Measurements from ENCODE around the gene OVOL3. TPM values are rescaled to one million over a fixed set of nuclear protein-coding genes. Genes with fewer than 3 reads are reported as not detected.

Gene OVOL3
- total RNA-seq, 5 donors from 2014 or later (not counting 1 experiment from before 2014, with no cell fraction given), result not detected

GRCh38 chr19:36106441-36106840, 4.5 kb upstream of the OVOL3 start:
- DNase-seq, result no peak
- no peaks in the 10 kb centered on the region for H3K4me1 Mint-ChIP-seq
- H3K36me3 ChIP-seq (ENCODE audit: control insufficient read depth in 2 of 2, extremely low read depth in 1 of 2, insufficient read depth in 1 of 2, low read length in 1 of 2), result peaks cover 8 to 12% of the 10 kb centered on the region in 2 donors
- no peaks in the 10 kb centered on the region for H3K4me1 ChIP-seq (ENCODE audit: control insufficient read depth in 1 of 2, extremely low read depth in 1 of 2, insufficient read depth in 2 of 2, low read length in 2 of 2)
- ATAC-seq (replicated peaks in 1 of 4), result no peak
- H3K27ac Mint-ChIP-seq, result no peak overlapping the region
- H3K27me3 Mint-ChIP-seq, result no peaks in the 10 kb centered on the region
- H3K9me3 Mint-ChIP-seq, result no peaks in the 10 kb centered on the region
- no peaks in the 10 kb centered on the region for H3K27me3 ChIP-seq (replicated peaks in 1 of 2; ENCODE audit: control insufficient read depth in 2 of 2, extremely low read depth in 1 of 2, insufficient read depth in 2 of 2, low read length in 1 of 2)
- peaks cover 4% of the 10 kb centered on the region for H3K36me3 Mint-ChIP-seq
- H3K9me3 ChIP-seq, result no peaks in the 10 kb centered on the region
- CTCF ChIA-PET, result no interaction called here
- POLR2A ChIA-PET, result no interaction called here
- 98% methylated on average over 6 of the region's 6 CpGs for WGBS (ENCODE audit: insufficient coverage)
- H3K4me3 ChIP-seq (ENCODE audit: control insufficient read depth in 1 of 2, extremely low read depth in 1 of 2, low read length in 1 of 2), result no peak overlapping the region
- no peak overlapping the region for H3K4me3 Mint-ChIP-seq
- H3K27ac ChIP-seq (ENCODE audit: low read length), result no peak overlapping the region

DNA sequence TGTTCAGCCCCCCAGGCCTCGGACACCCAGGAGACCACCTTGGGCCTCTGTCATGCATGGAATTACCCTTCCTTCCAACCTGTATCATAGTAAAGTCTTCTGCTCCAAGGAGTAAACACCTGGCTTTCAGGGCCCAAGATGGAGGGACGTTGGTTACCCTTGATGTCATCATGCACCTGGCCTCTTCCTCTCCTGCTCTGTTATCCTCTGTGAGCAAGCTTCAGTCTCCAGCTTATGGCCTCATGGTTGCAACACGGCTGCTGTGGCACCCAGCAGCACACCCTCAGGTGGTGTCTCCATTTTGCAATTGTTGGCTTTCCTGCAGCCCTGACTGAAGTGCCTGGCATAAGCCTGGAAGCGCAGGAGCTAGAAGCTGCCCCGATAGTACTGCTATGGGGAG, 4.0 kb upstream of the OVOL3 start:
- POLR2A ChIA-PET, result no interaction called here
- no peak for ATAC-seq (replicated peaks in 1 of 4)
- Histone ChIP-seq H3K9me3 (no peaks in the 10 kb centered on the region), H3K4me3 (ENCODE audit: control insufficient read depth in 1 of 2, extremely low read depth in 1 of 2, low read length in 1 of 2) (no peak overlapping the region), H3K4me1 (ENCODE audit: control insufficient read depth in 1 of 2, extremely low read depth in 1 of 2, insufficient read depth in 2 of 2, low read length in 2 of 2) (no peaks in the 10 kb centered on the region), H3K27me3 (replicated peaks in 1 of 2; ENCODE audit: control insufficient read depth in 2 of 2, extremely low read depth in 1 of 2, insufficient read depth in 2 of 2, low read length in 1 of 2) (no peaks in the 10 kb centered on the region), H3K27ac (ENCODE audit: low read length) (no peak overlapping the region), H3K36me3 (ENCODE audit: control insufficient read depth in 2 of 2, extremely low read depth in 1 of 2, insufficient read depth in 1 of 2, low read length in 1 of 2) (peaks cover 10 to 12% of the 10 kb centered on the region in 2 donors)
- Mint-ChIP-seq H3K9me3 (no peaks in the 10 kb centered on the region), H3K27me3 (no peaks in the 10 kb centered on the region), H3K4me3 (no peak overlapping the region), H3K4me1 (no peaks in the 10 kb centered on the region), H3K27ac (no peak overlapping the region), H3K36me3 (peaks cover 7% of the 10 kb centered on the region)
- WGBS (ENCODE audit: insufficient coverage), result 86% methylated on average over 5 of the region's 5 CpGs
- CTCF ChIA-PET, result no interaction called here
- no peak for DNase-seq

DNA sequence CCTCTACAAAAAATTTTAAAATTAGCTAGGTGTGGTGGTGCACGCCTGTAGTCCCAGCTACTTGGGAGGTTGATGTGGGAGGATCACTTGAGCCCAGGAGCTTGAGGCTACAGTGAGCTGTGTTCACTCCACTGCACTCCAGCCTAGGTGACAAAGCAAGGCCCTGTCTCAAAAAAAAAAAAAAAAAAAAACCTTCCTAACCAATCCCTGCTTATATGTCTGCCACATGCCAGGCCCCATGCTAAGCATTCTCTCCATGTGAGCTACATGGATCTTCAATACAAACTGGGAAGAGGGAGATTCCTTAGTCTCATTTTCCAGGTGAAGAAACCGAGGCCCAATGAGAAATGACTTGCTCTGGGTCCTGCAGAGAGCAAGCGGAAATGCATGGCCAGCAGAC, 2.3 kb upstream of the OVOL3 start:
- Histone ChIP-seq H3K27me3 (replicated peaks in 1 of 2; ENCODE audit: control insufficient read depth in 2 of 2, extremely low read depth in 1 of 2, insufficient read depth in 2 of 2, low read length in 1 of 2) (no peaks in the 10 kb centered on the region), H3K9me3 (no peaks in the 10 kb centered on the region), H3K4me1 (ENCODE audit: control insufficient read depth in 1 of 2, extremely low read depth in 1 of 2, insufficient read depth in 2 of 2, low read length in 2 of 2) (peaks cover 0 to 11% of the 10 kb centered on the region in 2 experiments), H3K36me3 (ENCODE audit: control insufficient read depth in 2 of 2, extremely low read depth in 1 of 2, insufficient read depth in 1 of 2, low read length in 1 of 2) (peaks cover 4 to 22% of the 10 kb centered on the region in 2 donors), H3K27ac (ENCODE audit: low read length) (no peak overlapping the region), H3K4me3 (ENCODE audit: control insufficient read depth in 1 of 2, extremely low read depth in 1 of 2, low read length in 1 of 2) (no peak overlapping the region)
- H3K4me3 Mint-ChIP-seq, result no peak overlapping the region
- CTCF ChIA-PET, result no interaction called here
- H3K4me1 Mint-ChIP-seq, result peaks cover 9 to 12% (median 10%) of the 10 kb centered on the region in 3 donors
- WGBS (ENCODE audit: insufficient coverage), result 92% methylated on average over 2 of the region's 3 CpGs
- no peak overlapping the region for H3K27ac Mint-ChIP-seq
- peaks cover 17% of the 10 kb centered on the region for H3K36me3 Mint-ChIP-seq
- no peaks in the 10 kb centered on the region for H3K27me3 Mint-ChIP-seq
- ATAC-seq (replicated peaks in 1 of 4) (no peak), DNase-seq (no peak)
- no peaks in the 10 kb centered on the region for H3K9me3 Mint-ChIP-seq
- POLR2A ChIA-PET, result no interaction called here

DNA sequence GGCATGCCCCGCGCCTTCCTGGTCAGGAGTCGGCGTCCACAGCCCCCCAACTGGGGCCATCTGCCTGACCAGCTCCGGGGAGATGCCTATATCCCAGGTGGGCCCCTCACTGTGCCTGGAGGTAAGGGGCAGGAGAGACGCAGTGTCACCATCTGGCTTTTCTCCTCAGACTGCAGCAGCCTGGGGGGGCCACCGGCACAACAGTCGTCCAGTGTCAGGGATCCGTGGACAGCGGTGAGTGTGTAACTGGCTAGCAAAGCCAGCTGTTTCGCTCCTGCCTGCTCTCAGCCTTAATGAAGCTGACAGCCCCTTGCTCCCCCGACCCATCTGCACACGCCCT, 227 bp downstream of the OVOL3 start:
- Mint-ChIP-seq H3K36me3 (peaks cover 17% of the 10 kb centered on the region), H3K27ac (no peak overlapping the region), H3K4me1 (peaks cover 27 to 31% (median 30%) of the 10 kb centered on the region in 3 donors), H3K9me3 (no peaks in the 10 kb centered on the region), H3K4me3 (no peak overlapping the region), H3K27me3 (no peaks in the 10 kb centered on the region)
- CTCF ChIA-PET, result interaction anchor here in 1 of 2 donors (0.6 kb wide), 2 partner anchors 18 to 30 kb away, joined by 3 to 9 read pairs; no protein-coding TSS in a partner anchor
- H3K9me3 ChIP-seq, result no peaks in the 10 kb centered on the region
- H3K27me3 ChIP-seq (replicated peaks in 1 of 2; ENCODE audit: control insufficient read depth in 2 of 2, extremely low read depth in 1 of 2, insufficient read depth in 2 of 2, low read length in 1 of 2), result no peaks in the 10 kb centered on the region
- H3K4me3 ChIP-seq (ENCODE audit: control insufficient read depth in 1 of 2, extremely low read depth in 1 of 2, low read length in 1 of 2), result no peak overlapping the region
- no peak for DNase-seq
- WGBS (ENCODE audit: insufficient coverage), result over 99% methylated on average over 11 of the region's 13 CpGs
- no peak overlapping the region for H3K27ac ChIP-seq (ENCODE audit: low read length)
- POLR2A ChIA-PET, result no interaction called here
- peaks cover 4 to 22% of the 10 kb centered on the region in 2 donors for H3K36me3 ChIP-seq (ENCODE audit: control insufficient read depth in 2 of 2, extremely low read depth in 1 of 2, insufficient read depth in 1 of 2, low read length in 1 of 2)
- ATAC-seq (replicated peaks in 1 of 4), result no peak
- peaks cover 5 to 30% of the 10 kb centered on the region in 2 experiments for H3K4me1 ChIP-seq (ENCODE audit: control insufficient read depth in 1 of 2, extremely low read depth in 1 of 2, insufficient read depth in 2 of 2, low read length in 2 of 2)

GRCh38 chr19:36112678-36113077, 1.7 kb downstream of the OVOL3 start:
- Mint-ChIP-seq H3K27me3 (no peaks in the 10 kb centered on the region), H3K4me3 (peak overlapping the region; percentile 87 to 94 (median 90)), H3K4me1 (peaks cover 39 to 43% (median 41%) of the 10 kb centered on the region in 3 donors), H3K36me3 (peaks cover 22% of the 10 kb centered on the region), H3K9me3 (no peaks in the 10 kb centered on the region), H3K27ac (peak overlapping the region in 1 of 2 donors; percentile 58)
- Histone ChIP-seq H3K27ac (ENCODE audit: low read length) (no peak overlapping the region), H3K9me3 (no peaks in the 10 kb centered on the region), H3K27me3 (replicated peaks in 1 of 2; ENCODE audit: control insufficient read depth in 2 of 2, extremely low read depth in 1 of 2, insufficient read depth in 2 of 2, low read length in 1 of 2) (no peaks in the 10 kb centered on the region), H3K36me3 (ENCODE audit: control insufficient read depth in 2 of 2, extremely low read depth in 1 of 2, insufficient read depth in 1 of 2, low read length in 1 of 2) (peaks cover 4 to 22% of the 10 kb centered on the region in 2 donors), H3K4me1 (ENCODE audit: control insufficient read depth in 1 of 2, extremely low read depth in 1 of 2, insufficient read depth in 2 of 2, low read length in 2 of 2) (peaks cover 5 to 38% of the 10 kb centered on the region in 2 experiments), H3K4me3 (ENCODE audit: control insufficient read depth in 1 of 2, extremely low read depth in 1 of 2, low read length in 1 of 2) (no peak overlapping the region)
- WGBS (ENCODE audit: insufficient coverage), result 96% methylated on average over 10 of the region's 10 CpGs
- ATAC-seq (replicated peaks in 1 of 4) (no peak), DNase-seq (no peak)
- POLR2A ChIA-PET, result no interaction called here
- CTCF ChIA-PET, result no interaction called here

GRCh38 chr19:36113425-36113824, 2.5 kb downstream of the OVOL3 start:
- peaks cover 5 to 38% of the 10 kb centered on the region in 2 experiments for H3K4me1 ChIP-seq (ENCODE audit: control insufficient read depth in 1 of 2, extremely low read depth in 1 of 2, insufficient read depth in 2 of 2, low read length in 2 of 2)
- no peak overlapping the region for H3K4me3 ChIP-seq (ENCODE audit: control insufficient read depth in 1 of 2, extremely low read depth in 1 of 2, low read length in 1 of 2)
- H3K9me3 ChIP-seq, result no peaks in the 10 kb centered on the region
- 95% methylated on average over 34 of the region's 34 CpGs for WGBS (ENCODE audit: insufficient coverage)
- peaks cover 4 to 27% of the 10 kb centered on the region in 2 donors for H3K36me3 ChIP-seq (ENCODE audit: control insufficient read depth in 2 of 2, extremely low read depth in 1 of 2, insufficient read depth in 1 of 2, low read length in 1 of 2)
- H3K4me3 Mint-ChIP-seq, result peak overlapping the region; percentile 87 to 94 (median 90)
- peaks cover 43 to 45% (median 43%) of the 10 kb centered on the region in 3 donors for H3K4me1 Mint-ChIP-seq
- ChIA-PET CTCF (no interaction called here), POLR2A (interaction anchor here in 1 of 2 donors (0.6 kb wide), 1 partner anchor 59 kb away, joined by 3 read pairs; the partner anchor contains the start of gene THAP8)
- H3K36me3 Mint-ChIP-seq, result peaks cover 26% of the 10 kb centered on the region
- no peaks in the 10 kb centered on the region for H3K9me3 Mint-ChIP-seq
- DNase-seq (no peak), ATAC-seq (replicated peaks in 1 of 4) (no peak)
- no peak overlapping the region for H3K27ac ChIP-seq (ENCODE audit: low read length)
- H3K27ac Mint-ChIP-seq, result no peak overlapping the region
- no peaks in the 10 kb centered on the region for H3K27me3 Mint-ChIP-seq
- no peaks in the 10 kb centered on the region for H3K27me3 ChIP-seq (replicated peaks in 1 of 2; ENCODE audit: control insufficient read depth in 2 of 2, extremely low read depth in 1 of 2, insufficient read depth in 2 of 2, low read length in 1 of 2)

Measured in T-cell (primary cell).